T47D (cell line): ENCODE data around the gene SLC37A1.

Experiments used
- DNase-seq, 2 experiments: peaks; one replicate each; pipeline versions ENCODE4 v3.0.0 to v3.0.0-alpha.2; 2011 to 2012; ENCODE audit warnings: low read depth in 1 of 2, low spot score in 1 of 2
- JUND ChIP-seq: IDR thresholded peaks from 2 replicates; pipeline ENCODE4 v1.6.1; 2012; ENCODE audit warnings: low read depth
- in situ Hi-C: cut with HindIII; loops from 2 replicates; pipeline ENCODE4 v1.10.0; 2016; ENCODE audit warnings: low sequenced_read_pairs, low pct_unique_long_range_greater_than_20kb

The SLC37A1 gene

GRCh38 chr21:42538479-42539275 is 25.0 kb downstream of the SLC37A1 start:
- no peak for DNase-seq
- in situ Hi-C loops = no loop called here
- no peak for TF ChIP-seq JUND

- DNase-seq = no peak
- TF ChIP-seq JUND = no peak
- in situ Hi-C loops = no loop called here
These were observed 25.7 kb downstream of the SLC37A1 start for GRCh38 chr21:42539342-42539741.

- in situ Hi-C loops = no loop called here
- no peak for DNase-seq
- TF ChIP-seq JUND = no peak
These were observed 26.3 kb downstream of the SLC37A1 start for GRCh38 chr21:42539931-42540343.

- DNase-seq = no peak
- TF ChIP-seq JUND = no peak
- in situ Hi-C loops = no loop called here
These were observed 26.7 kb downstream of the SLC37A1 start for GRCh38 chr21:42540396-42540795.

- no peak for TF ChIP-seq JUND
- no peak for DNase-seq
- in situ Hi-C loops = no loop called here
These were observed 27.5 kb downstream of the SLC37A1 start for GRCh38 chr21:42541174-42541573.

- no peak for TF ChIP-seq JUND
- no peak for DNase-seq
- in situ Hi-C loops = no loop called here
These were observed 28.0 kb downstream of the SLC37A1 start for GRCh38 chr21:42541618-42542017.

GRCh38 chr21:42542196-42542595 is 28.5 kb downstream of the SLC37A1 start:
- TF ChIP-seq JUND = no peak
- in situ Hi-C loops = no loop called here
- no peak for DNase-seq

- no peak for TF ChIP-seq JUND
- in situ Hi-C loops = no loop called here
These were observed 28.9 kb downstream of the SLC37A1 start for GRCh38 chr21:42542596-42542995.

GRCh38 chr21:42543106-42543847 is 29.6 kb downstream of the SLC37A1 start:
- DNase-seq = no peak
- no peak for TF ChIP-seq JUND

More at GRCh38 chr21:42542596-42542995, 28.9 kb downstream of the SLC37A1 start:
- DNase-seq = no peak

GRCh38 chr21:42544544-42544943 is 30.9 kb downstream of the SLC37A1 start:
- in situ Hi-C loops = no loop called here
- no peak for TF ChIP-seq JUND
- no peak for DNase-seq

More at GRCh38 chr21:42543106-42543847, 29.6 kb downstream of the SLC37A1 start:
- in situ Hi-C loops = no loop called here

GRCh38 chr21:42545317-42545716 is 31.7 kb downstream of the SLC37A1 start:
- no peak for TF ChIP-seq JUND
- in situ Hi-C loops = no loop called here
- no peak for DNase-seq

- DNase-seq = no peak
- no peak for TF ChIP-seq JUND
- in situ Hi-C loops = no loop called here
These were observed 32.1 kb downstream of the SLC37A1 start for GRCh38 chr21:42545745-42546144.

GRCh38 chr21:42546433-42546832 is 32.8 kb downstream of the SLC37A1 start:
- no peak for DNase-seq
- TF ChIP-seq JUND = no peak
- in situ Hi-C loops = no loop called here
